Trophoblast cell (in vitro differentiated cells and primary cell): ENCODE data around the gene SIPA1L3.

ENCODE experiments used
- DNase-seq, 2 donors: peaks; one replicate each; pipeline ENCODE4 v3.0.0-alpha.2; 2016
- H2AFZ ChIP-seq: 2 replicates; pipeline ENCODE4 v1.6.1; 2013; ENCODE audit warnings: low read length, moderate library complexity, mild to moderate bottlenecking; ENCODE audit not compliant: insufficient read depth, poor library complexity
- H2AK5ac ChIP-seq: 2 replicates; pipeline ENCODE4 v1.6.1; 2013; ENCODE audit warnings: mild to moderate bottlenecking, low read length
- H2BK120ac ChIP-seq: 2 replicates; pipeline ENCODE4 v1.6.1; 2013; ENCODE audit warnings: low read length, mild to moderate bottlenecking, moderate library complexity; ENCODE audit not compliant: insufficient read depth, poor library complexity
- H2BK12ac ChIP-seq: 2 replicates; pipeline ENCODE4 v1.6.1; 2013; ENCODE audit warnings: mild to moderate bottlenecking, low read length, moderate library complexity
- H2BK5ac ChIP-seq: 2 replicates; pipeline ENCODE4 v1.6.1; 2013; ENCODE audit warnings: low read length, low read depth, moderate library complexity, mild to moderate bottlenecking; ENCODE audit not compliant: poor library complexity
- H3K14ac ChIP-seq: 2 replicates; pipeline ENCODE4 v1.6.1; 2013; ENCODE audit warnings: mild to moderate bottlenecking, low read length
- H3K18ac ChIP-seq: 2 replicates; pipeline ENCODE4 v1.6.1; 2013; ENCODE audit warnings: mild to moderate bottlenecking, low read length
- H3K23ac ChIP-seq: 2 replicates; pipeline ENCODE4 v1.6.1; 2013; ENCODE audit warnings: low read length
- H3K27ac ChIP-seq: 2 replicates; pipeline ENCODE4 v1.5.1; 2013; ENCODE audit warnings: low read depth, mild to moderate bottlenecking, inconsistent platforms, low read length, moderate library complexity
- H3K27me3 ChIP-seq: 2 replicates; pipeline ENCODE4 v1.6.1; 2013; ENCODE audit warnings: inconsistent platforms, mild to moderate bottlenecking, low read length, moderate library complexity; ENCODE audit not compliant: insufficient read depth
- H3K36me3 ChIP-seq, 2 experiments: 1 replicate in 1 of 2; 2 replicates in 1 of 2; pipeline ENCODE4 v1.6.1; 2013; ENCODE audit warnings: low read length in 2 of 2, mild to moderate bottlenecking in 2 of 2, moderate library complexity in 1 of 2; ENCODE audit not compliant: insufficient read depth in 2 of 2, control insufficient read depth in 1 of 2
- H3K4ac ChIP-seq: 2 replicates; pipeline ENCODE4 v1.6.1; 2013; ENCODE audit warnings: low read depth, mild to moderate bottlenecking, low read length, moderate library complexity
- H3K4me1 ChIP-seq, 2 experiments: 1 replicate in 1 of 2; 2 replicates in 1 of 2; pipeline ENCODE4 v1.6.1; 2013; ENCODE audit warnings: low read length in 2 of 2, mild to moderate bottlenecking in 2 of 2, moderate library complexity in 1 of 2; ENCODE audit not compliant: insufficient read depth in 2 of 2, control insufficient read depth in 1 of 2
- H3K4me2 ChIP-seq: 2 replicates; pipeline ENCODE4 v1.6.1; 2013; ENCODE audit warnings: inconsistent platforms, mild to moderate bottlenecking, low read length, moderate library complexity
- H3K4me3 ChIP-seq: 2 replicates; pipeline ENCODE4 v1.5.1; 2013; ENCODE audit warnings: mild to moderate bottlenecking, low read depth, low read length, inconsistent platforms
- H3K79me1 ChIP-seq: one replicate; pipeline ENCODE4 v1.6.1; 2013; ENCODE audit warnings: low read length
- H3K79me2 ChIP-seq: 2 replicates; pipeline ENCODE4 v1.6.1; 2013; ENCODE audit warnings: low read length, mild to moderate bottlenecking; ENCODE audit not compliant: control insufficient read depth, insufficient read depth, poor library complexity
- H3K9ac ChIP-seq: 2 replicates; pipeline ENCODE4 v1.6.1; 2013; ENCODE audit warnings: mild to moderate bottlenecking, low read length
- H3K9me3 ChIP-seq: 2 replicates; pipeline ENCODE4 v1.6.1; 2013; ENCODE audit warnings: low read depth, mild to moderate bottlenecking, control low read depth, inconsistent platforms, low read length; ENCODE audit not compliant: insufficient read depth
- H4K12ac ChIP-seq: 2 replicates; pipeline ENCODE4 v1.6.1; 2013; ENCODE audit warnings: low read depth, mild to moderate bottlenecking, low read length, moderate library complexity
- H4K8ac ChIP-seq: 2 replicates; pipeline ENCODE4 v1.6.1; 2013; ENCODE audit warnings: low read depth, mild to moderate bottlenecking, low read length, moderate library complexity
- H4K91ac ChIP-seq: one replicate; pipeline ENCODE4 v1.6.1; 2013; ENCODE audit warnings: low read depth, mild to moderate bottlenecking, low read length, moderate library complexity
- WGBS: extraction: QIAGEN DNeasy Blood & Tissue Kit; methylation state at CpG from one replicate; pipeline ENCODE4 v1.1.7; 2013; ENCODE audit warnings: missing lambda C conversion rate; ENCODE audit not compliant: insufficient read length, insufficient coverage; ENCODE audit errors: extremely low coverage; 5-methylcytosine and 5-hydroxymethylcytosine counted together

SIPA1L3 gene

DNA sequence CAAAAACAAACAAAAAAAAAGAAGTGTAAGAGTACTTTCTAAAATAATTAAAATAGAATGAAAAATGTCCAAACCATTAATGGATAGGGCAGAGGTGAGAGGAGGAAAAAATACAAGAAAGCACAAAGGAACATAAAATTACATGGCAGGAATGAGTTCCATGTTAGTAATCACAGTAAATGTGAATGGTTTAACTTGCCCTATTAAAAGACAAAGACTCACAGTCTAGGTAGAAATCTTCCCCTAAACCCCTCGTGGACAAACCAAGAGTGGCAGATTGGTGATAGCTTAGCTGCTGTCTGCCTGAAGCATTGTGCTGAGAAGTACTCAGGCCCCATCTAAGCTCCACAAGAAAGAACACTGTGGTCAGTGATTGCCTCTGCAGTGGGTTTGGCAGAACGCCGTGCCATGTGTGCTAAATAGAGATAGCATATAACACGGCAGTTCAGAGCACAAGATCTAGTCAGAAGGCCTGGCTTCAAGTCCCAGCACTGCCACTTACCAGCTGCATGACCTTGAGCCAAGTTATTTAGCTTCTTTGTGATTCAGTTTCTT is 213.5 kb downstream of the SIPA1L3 start:
- Histone ChIP-seq H3K79me2 (no peaks in the 10 kb centered on the region), H4K91ac (no peak overlapping the region), H3K4ac (no peak overlapping the region), H3K23ac (no peak overlapping the region), H2BK12ac (no peak overlapping the region), H2AFZ (no peak overlapping the region), H3K4me1 (no peaks in the 10 kb centered on the region), H3K9me3 (peaks cover 13% of the 10 kb centered on the region), H3K9ac (no peak overlapping the region), H3K18ac (no peak overlapping the region), H3K4me2 (no peak overlapping the region), H3K79me1 (no peaks in the 10 kb centered on the region), H3K36me3 (peaks cover 21 to 22% of the 10 kb centered on the region in 2 experiments), H2BK5ac (no peak overlapping the region), H4K8ac (no peak overlapping the region), H2AK5ac (no peak overlapping the region), H2BK120ac (no peak overlapping the region), H3K27ac (no peak overlapping the region), H3K27me3 (no peaks in the 10 kb centered on the region), H3K4me3 (no peak overlapping the region), H3K14ac (no peak overlapping the region), H4K12ac (no peak overlapping the region)
- no CpG with 5 or more reads among the region's 4 CpGs for WGBS
- DNase-seq, result no peak

GRCh38 chr19:38122402-38123093 is 215.5 kb downstream of the SIPA1L3 start:
- Histone ChIP-seq H4K91ac (no peak overlapping the region), H3K9ac (no peak overlapping the region), H4K8ac (no peak overlapping the region), H4K12ac (no peak overlapping the region), H3K4ac (no peak overlapping the region), H3K9me3 (peaks cover 13% of the 10 kb centered on the region), H2AK5ac (no peak overlapping the region), H3K27ac (no peak overlapping the region), H2BK120ac (no peak overlapping the region), H3K4me2 (no peak overlapping the region), H3K4me1 (no peaks in the 10 kb centered on the region), H3K18ac (no peak overlapping the region), H2AFZ (no peak overlapping the region), H3K4me3 (no peak overlapping the region), H3K14ac (no peak overlapping the region), H2BK5ac (no peak overlapping the region), H3K36me3 (peaks cover 22 to 24% of the 10 kb centered on the region in 2 experiments), H3K79me1 (no peaks in the 10 kb centered on the region), H2BK12ac (no peak overlapping the region), H3K27me3 (no peaks in the 10 kb centered on the region), H3K79me2 (no peaks in the 10 kb centered on the region), H3K23ac (no peak overlapping the region)
- DNase-seq, result no peak
- WGBS, result no CpG with 5 or more reads among the region's 24 CpGs

GRCh38 chr19:38125238-38125637 is 218.2 kb downstream of the SIPA1L3 start:
- no peak overlapping the region for H2BK5ac ChIP-seq
- H3K14ac ChIP-seq, result no peak overlapping the region
- no peak for DNase-seq
- no peaks in the 10 kb centered on the region for H3K79me1 ChIP-seq
- no peak overlapping the region for H3K27ac ChIP-seq
- no peak overlapping the region for H2BK12ac ChIP-seq
- H4K12ac ChIP-seq, result no peak overlapping the region
- H3K18ac ChIP-seq, result no peak overlapping the region
- H4K91ac ChIP-seq, result no peak overlapping the region
- WGBS, result no CpG with 5 or more reads among the region's 9 CpGs
- no peaks in the 10 kb centered on the region for H3K27me3 ChIP-seq
- no peaks in the 10 kb centered on the region for H3K4me1 ChIP-seq
- H4K8ac ChIP-seq, result no peak overlapping the region
- no peak overlapping the region for H3K4me2 ChIP-seq
- H3K4ac ChIP-seq, result no peak overlapping the region
- H2AFZ ChIP-seq, result no peak overlapping the region
- H3K4me3 ChIP-seq, result peak overlapping the region; percentile 11
- peaks cover 13% of the 10 kb centered on the region for H3K9me3 ChIP-seq
- H3K36me3 ChIP-seq, result peaks cover 9 to 16% of the 10 kb centered on the region in 2 experiments
- H2BK120ac ChIP-seq, result no peak overlapping the region
- H3K79me2 ChIP-seq, result no peaks in the 10 kb centered on the region
- H2AK5ac ChIP-seq, result no peak overlapping the region
- no peak overlapping the region for H3K23ac ChIP-seq
- no peak overlapping the region for H3K9ac ChIP-seq

DNA sequence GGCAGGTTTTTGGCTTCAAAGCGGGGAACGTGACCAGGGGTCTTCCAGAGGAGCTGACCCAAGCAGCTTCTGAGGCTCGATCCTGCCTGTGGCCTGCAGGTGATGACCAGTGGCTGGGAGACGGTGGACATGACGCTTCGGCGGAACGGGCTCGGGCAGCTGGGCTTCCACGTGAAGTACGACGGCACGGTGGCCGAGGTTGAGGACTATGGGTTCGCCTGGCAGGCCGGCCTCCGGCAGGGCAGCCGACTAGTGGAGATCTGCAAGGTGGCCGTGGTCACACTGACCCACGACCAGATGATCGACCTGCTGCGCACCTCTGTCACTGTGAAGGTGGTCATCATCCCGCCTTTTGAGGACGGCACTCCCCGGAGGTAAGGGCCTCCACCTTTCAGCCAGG is 223.4 kb downstream of the SIPA1L3 start:
- no peak overlapping the region for H3K4me2 ChIP-seq
- no peak for DNase-seq
- H3K27ac ChIP-seq, result no peak overlapping the region
- no peaks in the 10 kb centered on the region for H3K79me2 ChIP-seq
- peaks cover 2% of the 10 kb centered on the region for H3K9me3 ChIP-seq
- H2BK5ac ChIP-seq, result no peak overlapping the region
- H2AFZ ChIP-seq, result no peak overlapping the region
- H4K12ac ChIP-seq, result no peak overlapping the region
- WGBS, result no CpG with 5 or more reads among the region's 25 CpGs
- no peak overlapping the region for H3K18ac ChIP-seq
- no peak overlapping the region for H3K4me3 ChIP-seq
- H2BK12ac ChIP-seq, result no peak overlapping the region
- H3K36me3 ChIP-seq, result peaks cover 8 to 11% of the 10 kb centered on the region in 2 experiments
- no peak overlapping the region for H3K9ac ChIP-seq
- no peak overlapping the region for H3K14ac ChIP-seq
- H3K27me3 ChIP-seq, result no peaks in the 10 kb centered on the region
- no peak overlapping the region for H2AK5ac ChIP-seq
- H2BK120ac ChIP-seq, result no peak overlapping the region
- peaks cover 1 to 4% of the 10 kb centered on the region in 2 experiments for H3K4me1 ChIP-seq
- no peaks in the 10 kb centered on the region for H3K79me1 ChIP-seq
- no peak overlapping the region for H3K4ac ChIP-seq
- no peak overlapping the region for H4K8ac ChIP-seq
- H3K23ac ChIP-seq, result no peak overlapping the region
- no peak overlapping the region for H4K91ac ChIP-seq
